Measurements from ENCODE around the gene CDC20. TPM values are rescaled to one million over a fixed set of nuclear protein-coding genes. Genes with fewer than 3 reads are reported as not detected.
A peak's percentile ranks its signal among the peaks of the same experiment; 100 is the strongest.

The CDC20 gene
- total RNA-seq, 1 donor from 2014 or later, result 166 TPM

DNA sequence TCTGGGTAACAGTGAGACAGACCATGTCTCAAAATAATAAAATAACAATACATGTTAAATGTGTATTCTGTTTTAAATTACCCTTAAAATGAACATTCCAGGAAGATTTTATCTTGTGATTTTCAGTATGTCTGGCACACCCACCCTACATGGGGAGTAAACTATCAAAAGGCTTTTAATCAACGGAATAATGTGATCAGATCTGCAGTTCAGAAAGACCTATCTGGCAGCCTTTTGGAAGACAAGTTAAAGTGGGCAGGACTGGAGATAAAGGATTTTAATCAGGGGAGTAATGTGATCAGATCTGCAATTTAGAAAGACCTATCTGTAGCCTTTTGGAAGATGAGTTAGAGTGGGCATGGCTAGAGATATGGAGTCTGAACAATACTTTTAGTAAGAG, 20.7 kb downstream of the CDC20 start:
- H3K4me3 ChIP-seq (ENCODE audit: low read depth, low read length), result no peak overlapping the region
- DNase-seq (ENCODE audit: low read depth), result no peak
- no peak for TF ChIP-seq CTCF (conservative IDR thresholded peaks at IDR 0.05; ENCODE audit: low read depth, low read length)

GRCh38 chr1:43381612-43382011, 22.8 kb downstream of the CDC20 start:
- H3K4me3 ChIP-seq (ENCODE audit: low read depth, low read length), result no peak overlapping the region
- no peak for DNase-seq (ENCODE audit: low read depth)
- no peak for TF ChIP-seq CTCF (conservative IDR thresholded peaks at IDR 0.05; ENCODE audit: low read depth, low read length)

DNA sequence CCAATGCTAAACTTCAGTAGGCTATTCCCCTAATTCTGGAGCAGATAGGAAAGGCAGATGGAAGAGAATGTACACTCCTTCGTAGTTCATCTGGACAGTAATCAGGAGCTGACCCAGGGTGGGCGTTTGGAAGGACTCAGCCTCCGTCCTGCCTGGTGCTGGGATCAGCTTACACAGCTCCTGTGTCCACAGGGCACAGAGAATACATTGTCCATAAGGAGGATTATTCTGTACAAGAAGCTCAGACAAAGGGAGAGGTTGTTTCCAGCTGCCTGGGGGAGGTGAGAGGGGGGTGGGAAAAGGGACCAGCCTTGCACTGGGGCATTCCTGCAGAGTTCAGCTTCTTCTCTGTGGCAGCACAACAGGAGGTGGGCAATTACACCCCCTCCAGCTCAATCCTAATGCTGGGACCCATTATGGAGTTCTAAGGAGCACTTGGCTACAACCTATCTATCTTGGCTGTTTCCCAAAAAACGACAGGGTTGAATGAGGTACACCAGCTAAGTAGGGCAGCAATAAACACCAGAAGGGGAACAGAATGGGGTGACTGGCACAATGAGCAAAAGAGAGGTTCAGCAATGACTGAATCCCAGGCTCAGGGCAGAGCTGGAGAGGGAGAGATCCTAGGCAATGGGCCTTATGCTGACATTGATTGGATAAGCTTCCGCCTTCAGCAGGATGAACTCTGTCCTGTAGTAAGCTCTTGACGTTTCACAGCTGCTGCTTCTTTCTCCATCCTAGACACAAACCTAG, 23.4 kb downstream of the CDC20 start:
- DNase-seq (ENCODE audit: low read depth), result no peak
- no peak overlapping the region for H3K4me3 ChIP-seq (ENCODE audit: low read depth, low read length)
- TF ChIP-seq CTCF (conservative IDR thresholded peaks at IDR 0.05; ENCODE audit: low read depth, low read length), result no peak

DNA sequence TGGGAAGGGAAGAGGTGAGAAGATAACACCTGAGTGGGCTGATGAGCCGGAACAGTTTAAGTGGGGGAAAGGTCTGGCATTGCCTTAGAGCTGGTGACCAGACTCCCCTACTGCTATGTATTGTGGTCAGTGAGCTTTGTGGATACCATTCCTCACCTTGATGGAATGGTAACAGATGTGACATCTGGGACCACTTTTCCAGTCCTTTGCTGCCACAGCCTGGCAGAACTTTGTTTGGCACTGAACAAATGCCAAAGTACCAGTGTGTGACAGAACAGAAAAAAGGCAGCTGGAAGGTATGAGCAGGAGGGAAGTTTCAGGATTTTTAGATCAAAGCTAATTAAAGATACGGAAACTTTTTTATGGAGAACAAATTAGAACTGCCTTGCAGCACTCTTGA, 24.7 kb downstream of the CDC20 start:
- TF ChIP-seq CTCF (conservative IDR thresholded peaks at IDR 0.05; ENCODE audit: low read depth, low read length), result peak; percentile 51
- DNase-seq (ENCODE audit: low read depth), result no peak
- no peak overlapping the region for H3K4me3 ChIP-seq (ENCODE audit: low read depth, low read length)

GRCh38 chr1:43386676-43387075, 27.9 kb downstream of the CDC20 start:
- no peak for TF ChIP-seq CTCF (conservative IDR thresholded peaks at IDR 0.05; ENCODE audit: low read depth, low read length)
- DNase-seq (ENCODE audit: low read depth), result no peak

GRCh38 chr1:43387976-43388599, 29.3 kb downstream of the CDC20 start:
- no peak for DNase-seq (ENCODE audit: low read depth)
- no peak for TF ChIP-seq CTCF (conservative IDR thresholded peaks at IDR 0.05; ENCODE audit: low read depth, low read length)
- peak overlapping the region; percentile 83 for H3K4me3 ChIP-seq (ENCODE audit: low read depth, low read length)

More at GRCh38 chr1:43386676-43387075, 27.9 kb downstream of the CDC20 start:
- no peak overlapping the region for H3K4me3 ChIP-seq (ENCODE audit: low read depth, low read length)

All from epithelial cell of proximal tubule (primary cell).